Anterior cingulate cortex (tissue), 58 donors: ENCODE measurements around the gene CSTPP1.

Experiments used
- DNase-seq, 58 donors: peaks; one replicate each; lab custom pipeline; 2025; lab: John Stamatoyannopoulos, UW

Gene CSTPP1

GRCh38 chr11:47152126-47152952, 215.8 kb downstream of the CSTPP1 start:
- no peak for DNase-seq

- peak in 57 of 58 donors; percentile 24 to 92 (median 75) for DNase-seq
Observed at GRCh38 chr11:47152953-47153950, 216.7 kb downstream of the CSTPP1 start.

DNA sequence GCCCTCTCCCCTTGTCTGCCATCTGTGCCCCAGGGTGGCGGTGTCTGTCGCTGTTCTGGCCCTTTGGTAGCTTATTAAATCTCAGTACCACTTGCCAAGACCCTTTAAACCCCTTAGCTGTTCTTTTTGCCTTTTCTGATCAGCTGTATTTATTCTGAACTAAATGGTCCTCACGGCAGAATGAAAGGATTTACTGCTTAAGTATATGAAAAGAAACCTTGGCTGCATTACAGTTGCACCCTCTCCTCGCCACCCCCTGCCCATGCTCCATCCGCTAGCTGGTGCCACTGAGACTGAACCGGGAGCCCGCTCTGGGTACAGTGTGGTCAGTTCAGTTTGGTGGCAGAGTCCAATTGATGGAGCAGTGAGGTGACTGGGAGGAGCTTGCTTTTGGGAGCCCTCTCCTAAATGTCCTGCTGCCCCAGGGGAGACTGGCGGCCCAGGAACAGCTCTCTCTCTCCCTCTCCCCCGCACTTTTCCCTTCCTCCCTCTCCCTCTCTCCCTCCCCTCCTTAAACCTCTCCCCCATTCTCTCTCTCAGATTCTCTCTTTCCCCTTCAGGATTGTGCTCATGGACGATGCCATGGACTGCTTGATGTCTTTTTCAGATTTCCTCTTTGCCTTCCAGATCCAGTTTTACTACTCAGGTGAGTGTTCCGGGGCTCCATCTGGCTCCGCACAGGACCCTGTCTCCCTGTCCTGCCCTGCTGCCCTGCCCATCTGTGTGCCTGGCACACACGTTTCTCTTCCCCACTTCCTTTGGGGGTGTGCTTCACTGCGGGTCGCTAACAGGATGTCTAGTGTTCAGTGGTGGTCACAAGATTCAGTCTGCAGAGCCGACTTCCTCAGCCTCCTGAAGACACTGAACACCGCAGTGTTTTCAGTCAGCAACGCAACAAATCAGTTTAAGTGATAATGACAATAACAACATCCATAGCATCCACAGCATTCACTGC, 218.3 kb downstream of the CSTPP1 start:
- peak in 12 of 58 donors; percentile 11 to 63 (median 38) for DNase-seq

GRCh38 chr11:47155879-47156278, 219.3 kb downstream of the CSTPP1 start:
- no peak for DNase-seq

DNA sequence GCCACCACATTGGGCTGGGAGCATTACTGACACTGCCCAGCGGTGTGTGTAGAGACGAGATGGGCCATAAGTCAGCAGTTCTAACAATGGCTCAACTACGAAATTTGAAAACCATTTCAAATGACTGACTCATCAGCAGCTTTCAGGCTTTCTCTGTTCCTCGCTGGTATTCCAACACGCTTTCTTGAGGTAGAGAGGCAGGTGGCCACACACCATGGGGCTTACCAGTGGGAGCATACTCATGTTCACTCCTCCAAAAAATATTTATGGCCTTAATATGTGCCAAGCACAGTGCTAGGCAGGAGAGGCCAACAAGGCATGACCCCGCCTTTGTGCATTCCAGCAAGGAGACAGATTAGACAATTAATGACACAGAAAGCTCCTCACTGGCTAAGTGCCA, 219.8 kb downstream of the CSTPP1 start:
- DNase-seq: no peak

DNA sequence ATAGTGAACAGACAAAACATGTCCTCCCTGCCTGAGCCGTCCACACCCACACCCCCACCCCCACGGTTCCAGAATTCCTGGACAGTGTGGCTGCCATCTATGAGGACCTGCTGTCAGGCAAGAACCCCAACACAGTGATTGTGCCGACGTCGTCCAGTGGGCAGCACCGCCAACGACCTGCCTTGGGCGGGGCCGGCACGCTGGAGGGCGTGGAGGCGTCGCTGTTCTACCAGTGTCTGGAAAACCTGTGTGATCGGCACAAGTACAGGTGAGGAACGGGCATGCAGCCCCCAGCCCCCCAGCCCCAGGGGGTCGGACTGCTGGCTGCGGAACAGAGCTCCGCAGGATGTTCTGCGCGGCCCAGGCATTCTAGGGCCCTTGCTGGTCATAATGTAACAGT, 220.4 kb downstream of the CSTPP1 start:
- DNase-seq: no peak

GRCh38 chr11:47157805-47158204, 221.2 kb downstream of the CSTPP1 start:
- no peak for DNase-seq

DNA sequence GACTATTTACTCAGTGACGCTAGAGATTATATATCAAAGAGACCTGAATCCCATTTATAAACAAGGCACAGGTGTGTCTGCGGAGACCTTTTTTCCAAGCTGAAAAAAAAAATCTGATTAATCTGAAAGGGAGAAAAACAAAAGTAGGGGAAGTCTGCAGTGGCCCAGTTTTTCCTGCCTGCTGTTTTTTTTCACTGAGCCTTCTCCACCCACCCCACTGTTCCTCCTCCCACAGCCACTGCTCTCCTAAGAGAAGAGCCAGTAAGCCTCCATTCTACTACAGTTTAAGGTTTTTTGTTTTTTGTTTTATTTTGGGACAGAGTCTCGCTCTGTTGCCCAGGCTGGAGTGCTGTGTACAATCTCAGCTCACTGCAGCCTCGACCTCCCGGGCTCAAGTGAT, 221.7 kb downstream of the CSTPP1 start:
- peak in 5 of 58 donors; percentile 18 to 35 (median 30) for DNase-seq

DNA sequence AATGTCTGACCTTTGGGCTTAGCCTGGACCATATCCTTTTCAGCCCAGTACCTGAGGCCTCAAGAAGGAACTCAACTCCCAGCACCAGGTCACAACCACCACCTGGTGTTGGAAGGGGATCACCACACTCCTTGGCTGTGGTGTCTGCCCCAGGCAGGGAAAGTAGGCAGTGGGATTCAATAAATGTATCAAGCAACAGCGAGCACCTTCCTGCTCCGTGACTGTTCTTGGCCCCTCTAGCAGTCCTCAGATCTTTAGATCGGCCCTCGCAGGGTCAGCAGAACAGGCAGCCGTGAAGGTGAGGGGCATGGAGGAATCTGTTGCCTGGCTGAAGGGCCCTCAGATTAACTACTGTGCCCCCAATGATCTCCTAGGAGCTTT, 224.2 kb downstream of the CSTPP1 start:
- DNase-seq: no peak

DNA sequence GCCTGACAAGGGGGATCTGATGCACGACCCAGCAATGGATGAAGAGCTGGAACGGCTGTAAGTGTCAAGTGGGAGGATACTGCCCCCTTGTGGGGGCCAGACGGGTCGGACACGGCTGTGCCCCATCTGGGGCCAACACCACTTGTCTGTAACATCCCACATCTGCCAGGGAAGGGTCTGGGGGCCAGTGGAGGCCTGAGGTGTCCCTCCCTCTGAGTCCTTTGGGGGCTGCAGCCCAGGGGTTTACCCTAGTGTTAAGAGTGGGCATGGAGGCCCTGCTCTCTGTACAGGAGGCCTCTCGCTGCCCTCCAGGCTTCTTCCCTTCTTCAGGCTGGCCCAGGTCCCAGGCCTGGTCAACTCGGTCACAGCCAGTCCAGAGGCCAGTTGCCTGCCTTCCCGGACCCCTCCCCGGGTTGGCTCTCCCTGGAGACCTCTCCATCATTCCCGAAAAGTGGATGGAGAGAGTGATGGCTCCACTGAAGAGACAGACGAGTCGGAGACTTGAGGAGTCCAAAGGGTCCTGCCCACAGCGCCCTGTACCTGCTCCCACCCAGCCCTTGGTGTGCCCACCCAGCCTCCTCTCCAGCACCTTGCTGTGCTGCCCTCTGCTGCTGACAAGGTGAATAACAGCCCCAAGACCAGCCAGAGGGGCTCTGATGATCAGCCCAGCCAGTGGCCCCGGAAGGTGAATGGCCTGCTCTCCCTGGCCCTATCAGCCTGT, 224.7 kb downstream of the CSTPP1 start:
- peak in 44 of 58 donors; percentile 14 to 75 (median 47) for DNase-seq

DNA sequence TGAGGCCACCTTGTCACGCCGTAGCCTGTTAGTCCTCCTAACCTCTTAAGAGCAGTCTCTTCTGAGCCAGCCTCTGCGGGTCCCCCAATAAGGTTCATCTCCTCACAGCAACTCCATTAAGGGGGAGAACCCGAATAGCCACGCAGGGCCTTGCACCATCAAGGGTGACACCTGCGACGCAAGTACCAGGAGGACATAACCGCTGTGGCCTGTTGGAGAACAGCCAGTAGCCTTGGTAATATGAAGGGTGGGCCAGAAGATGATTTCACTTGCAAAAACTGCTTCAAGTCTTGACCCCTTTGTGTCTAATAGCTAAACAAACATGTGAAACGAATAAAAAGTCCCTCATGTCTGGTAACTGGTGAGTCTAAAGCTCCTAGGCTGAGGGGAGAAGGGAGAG, 225.3 kb downstream of the CSTPP1 start:
- no peak for DNase-seq

DNA sequence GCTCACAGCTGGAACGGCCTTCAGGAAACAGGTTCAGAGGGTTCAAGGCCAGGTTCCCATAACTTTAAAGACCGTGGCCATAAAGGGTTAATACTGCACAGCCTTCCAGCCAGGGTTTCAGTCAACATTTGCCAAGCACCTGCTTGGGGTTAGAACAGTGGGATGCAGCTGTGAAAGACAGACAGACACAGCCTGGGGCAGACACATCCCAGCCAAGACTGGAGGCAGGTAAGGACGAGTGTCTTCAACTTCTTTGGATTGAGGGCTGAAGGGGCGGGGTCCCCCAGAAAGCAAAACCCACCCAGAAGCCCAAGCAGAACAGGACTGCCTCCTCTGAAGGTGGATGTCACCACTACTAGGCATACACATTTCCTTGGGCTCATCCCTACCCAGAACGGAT, 225.9 kb downstream of the CSTPP1 start:
- DNase-seq: no peak

DNA sequence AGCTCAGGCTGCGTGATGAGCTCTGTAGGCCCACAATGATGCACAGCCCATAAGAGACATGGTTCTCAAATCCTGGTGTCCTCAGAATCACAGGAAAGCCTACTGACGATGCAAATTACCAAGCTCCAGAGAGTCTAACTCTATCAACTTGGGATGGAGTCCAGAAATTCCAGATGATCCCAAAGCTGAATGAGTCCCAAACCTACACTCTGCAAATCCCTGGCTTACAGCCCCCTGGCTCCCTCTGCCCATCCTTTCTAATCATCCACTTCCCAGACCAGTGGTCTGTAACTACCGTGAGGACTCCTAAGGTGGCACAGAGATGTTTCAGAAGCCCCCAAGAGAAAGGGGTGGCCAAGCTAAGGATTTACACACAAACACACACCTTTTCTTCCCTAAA, 226.6 kb downstream of the CSTPP1 start:
- no peak for DNase-seq

GRCh38 chr11:47163898-47164297, 227.3 kb downstream of the CSTPP1 start:
- no peak for DNase-seq

- no peak for DNase-seq
Observed at GRCh38 chr11:47164321-47164720, 227.8 kb downstream of the CSTPP1 start.

DNA sequence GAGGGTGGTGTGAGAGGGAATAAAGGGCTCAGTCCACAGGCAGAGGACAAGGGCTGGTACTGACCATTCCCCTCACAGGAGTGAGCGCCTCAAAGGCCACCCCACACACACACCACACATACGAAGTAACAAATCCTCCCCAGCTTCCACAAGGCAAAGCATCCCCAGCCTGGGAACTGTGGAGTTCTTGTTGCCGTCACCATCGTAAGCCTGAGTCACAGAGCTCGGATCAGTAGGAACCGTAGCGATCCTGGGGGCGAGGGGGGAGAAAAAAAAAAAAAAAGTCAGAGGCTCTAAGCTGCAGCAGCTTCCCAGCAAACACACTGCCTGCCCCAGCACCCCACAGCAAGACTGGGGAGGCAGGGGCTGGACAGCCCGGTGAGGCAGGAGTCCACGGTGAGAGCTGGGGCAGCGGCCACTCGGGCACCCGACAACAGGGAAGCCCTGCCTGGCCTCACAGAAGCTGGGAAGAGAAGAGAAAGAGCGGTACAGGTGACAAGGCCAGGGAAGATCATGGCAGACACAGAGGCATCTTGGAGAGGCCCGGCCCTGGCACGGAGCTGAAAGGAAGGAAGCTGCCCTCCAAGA, 228.8 kb downstream of the CSTPP1 start:
- DNase-seq: no peak

GRCh38 chr11:47166368-47166767, 229.8 kb downstream of the CSTPP1 start:
- DNase-seq: no peak

DNA sequence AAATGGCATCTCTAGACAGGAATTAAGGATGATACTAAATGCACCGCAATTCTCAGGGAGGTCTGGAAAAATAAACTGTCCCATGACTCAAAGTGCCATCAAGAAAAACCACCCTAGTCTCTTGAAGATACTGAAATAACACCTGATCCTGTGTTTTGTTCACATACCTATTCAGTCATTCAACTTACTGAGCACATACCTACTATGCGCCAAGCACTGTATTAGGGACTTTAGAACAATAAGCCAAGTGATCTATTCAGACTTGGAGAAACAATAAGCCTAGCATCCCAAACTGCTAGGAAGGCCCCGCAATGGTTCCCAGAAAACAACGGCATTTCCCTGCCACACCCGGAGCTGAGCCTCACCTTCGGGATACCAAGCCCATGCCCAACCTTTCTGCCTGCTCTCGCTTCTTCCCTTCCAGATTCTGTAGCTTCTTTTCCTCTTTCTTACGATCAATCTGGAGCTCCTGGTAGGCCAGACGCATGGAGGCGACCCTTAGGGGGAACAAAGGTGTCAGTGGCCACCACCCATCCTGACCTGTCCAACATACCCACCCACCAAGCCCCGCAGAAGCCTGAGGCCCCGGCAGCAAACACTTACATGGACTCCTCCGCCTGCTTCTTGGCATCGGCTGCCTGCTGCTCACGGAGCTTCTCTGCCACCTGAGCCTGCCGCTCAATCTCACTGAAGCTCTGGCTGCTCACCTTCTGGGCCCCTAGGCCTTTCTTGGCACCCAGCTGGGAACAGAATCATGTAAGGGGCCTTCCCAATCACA, 234.7 kb downstream of the CSTPP1 start:
- no peak for DNase-seq
